ENCODE results near the gene DUS1L.

GRCh38 chr17:82081966-82082365 lies 16.4 kb upstream of the DUS1L start:
- TF ChIP-seq, protein P1, sequence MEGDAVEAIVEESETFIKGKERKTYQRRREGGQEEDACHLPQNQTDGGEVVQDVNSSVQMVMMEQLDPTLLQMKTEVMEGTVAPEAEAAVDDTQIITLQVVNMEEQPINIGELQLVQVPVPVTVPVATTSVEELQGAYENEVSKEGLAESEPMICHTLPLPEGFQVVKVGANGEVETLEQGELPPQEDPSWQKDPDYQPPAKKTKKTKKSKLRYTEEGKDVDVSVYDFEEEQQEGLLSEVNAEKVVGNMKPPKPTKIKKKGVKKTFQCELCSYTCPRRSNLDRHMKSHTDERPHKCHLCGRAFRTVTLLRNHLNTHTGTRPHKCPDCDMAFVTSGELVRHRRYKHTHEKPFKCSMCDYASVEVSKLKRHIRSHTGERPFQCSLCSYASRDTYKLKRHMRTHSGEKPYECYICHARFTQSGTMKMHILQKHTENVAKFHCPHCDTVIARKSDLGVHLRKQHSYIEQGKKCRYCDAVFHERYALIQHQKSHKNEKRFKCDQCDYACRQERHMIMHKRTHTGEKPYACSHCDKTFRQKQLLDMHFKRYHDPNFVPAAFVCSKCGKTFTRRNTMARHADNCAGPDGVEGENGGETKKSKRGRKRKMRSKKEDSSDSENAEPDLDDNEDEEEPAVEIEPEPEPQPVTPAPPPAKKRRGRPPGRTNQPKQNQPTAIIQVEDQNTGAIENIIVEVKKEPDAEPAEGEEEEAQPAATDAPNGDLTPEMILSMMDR (conservative IDR thresholded peaks at IDR 0.05; ENCODE audit: low read depth in 2 of 2) = no peak
- no peak for TF ChIP-seq CREB1 (CRISPR knock-in tag; IDR thresholded peaks at IDR 0.05; ENCODE audit: low read depth)
- TF ChIP-seq EZH2phosphoT487 (IDR thresholded peaks at IDR 0.05; ENCODE audit: unreplicated experiment) = no peak
- TF ChIP-seq EZH2 (IDR thresholded peaks at IDR 0.05; ENCODE audit: low read depth, unreplicated experiment) = no peak
- TF ChIP-seq POLR2AphosphoS5 (IDR thresholded peaks at IDR 0.05; ENCODE audit: low read depth) = no peak
- no peak for TF ChIP-seq ETS1 (IDR thresholded peaks at IDR 0.05)
- TF ChIP-seq JUNB (IDR thresholded peaks at IDR 0.05; ENCODE audit: unreplicated experiment) = no peak
- TF ChIP-seq, protein P2, sequence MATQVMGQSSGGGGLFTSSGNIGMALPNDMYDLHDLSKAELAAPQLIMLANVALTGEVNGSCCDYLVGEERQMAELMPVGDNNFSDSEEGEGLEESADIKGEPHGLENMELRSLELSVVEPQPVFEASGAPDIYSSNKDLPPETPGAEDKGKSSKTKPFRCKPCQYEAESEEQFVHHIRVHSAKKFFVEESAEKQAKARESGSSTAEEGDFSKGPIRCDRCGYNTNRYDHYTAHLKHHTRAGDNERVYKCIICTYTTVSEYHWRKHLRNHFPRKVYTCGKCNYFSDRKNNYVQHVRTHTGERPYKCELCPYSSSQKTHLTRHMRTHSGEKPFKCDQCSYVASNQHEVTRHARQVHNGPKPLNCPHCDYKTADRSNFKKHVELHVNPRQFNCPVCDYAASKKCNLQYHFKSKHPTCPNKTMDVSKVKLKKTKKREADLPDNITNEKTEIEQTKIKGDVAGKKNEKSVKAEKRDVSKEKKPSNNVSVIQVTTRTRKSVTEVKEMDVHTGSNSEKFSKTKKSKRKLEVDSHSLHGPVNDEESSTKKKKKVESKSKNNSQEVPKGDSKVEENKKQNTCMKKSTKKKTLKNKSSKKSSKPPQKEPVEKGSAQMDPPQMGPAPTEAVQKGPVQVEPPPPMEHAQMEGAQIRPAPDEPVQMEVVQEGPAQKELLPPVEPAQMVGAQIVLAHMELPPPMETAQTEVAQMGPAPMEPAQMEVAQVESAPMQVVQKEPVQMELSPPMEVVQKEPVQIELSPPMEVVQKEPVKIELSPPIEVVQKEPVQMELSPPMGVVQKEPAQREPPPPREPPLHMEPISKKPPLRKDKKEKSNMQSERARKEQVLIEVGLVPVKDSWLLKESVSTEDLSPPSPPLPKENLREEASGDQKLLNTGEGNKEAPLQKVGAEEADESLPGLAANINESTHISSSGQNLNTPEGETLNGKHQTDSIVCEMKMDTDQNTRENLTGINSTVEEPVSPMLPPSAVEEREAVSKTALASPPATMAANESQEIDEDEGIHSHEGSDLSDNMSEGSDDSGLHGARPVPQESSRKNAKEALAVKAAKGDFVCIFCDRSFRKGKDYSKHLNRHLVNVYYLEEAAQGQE (IDR thresholded peaks at IDR 0.05; ENCODE audit: unreplicated experiment) = no peak
- TF ChIP-seq ZNF331 (CRISPR knock-in tag; IDR thresholded peaks at IDR 0.05; ENCODE audit: low read depth) = no peak

All from GM23338 (cell line).